Thyroid gland (tissue), 4 donors: ENCODE measurements around the gene CHAD. TPM values are rescaled to one million over a fixed set of nuclear protein-coding genes. Genes with fewer than 3 reads are reported as not detected.

Experiments used
- DNase-seq, 2 donors: peaks; one replicate each; pipeline ENCODE4 v3.0.0-alpha.2; 2019
- H3K27ac ChIP-seq, 3 donors: fragments of 200-600 bp; sonication (generic); 1 replicate in 2 of 3; 2 replicates in 1 of 3; pipeline ENCODE4 v1.5.1; 2016 to 2019; ENCODE audit warnings: mild to moderate bottlenecking in 1 of 3, moderate library complexity in 1 of 3
- H3K27me3 ChIP-seq: fragments of 200-600 bp; sonication (generic); one replicate; pipeline ENCODE4 v1.5.1; 2019
- H3K36me3 ChIP-seq, 2 donors: fragments of 200-600 bp; sonication (generic); one replicate each; pipeline ENCODE4 v1.5.1; 2016 to 2019
- H3K4me1 ChIP-seq, 2 donors: fragments of 200-600 bp; sonication (generic); one replicate each; pipeline ENCODE4 v1.5.1; 2017 to 2019
- H3K4me3 ChIP-seq, 3 donors: fragments of 200-600 bp; sonication (generic); replicated peaks in 1 of 3; 1 replicate in 2 of 3; 2 replicates in 1 of 3; pipeline ENCODE4 v1.5.1; 2016; ENCODE audit warnings: mild to moderate bottlenecking in 1 of 3
- H3K9me3 ChIP-seq: fragments of 200-600 bp; sonication (generic); one replicate; pipeline ENCODE4 v1.5.1; 2017
- POLR2A ChIP-seq, 2 donors: fragments of 450-650 bp; IDR thresholded peaks; one replicate each; pipeline ENCODE4 v1.6.1; 2017; ENCODE audit warnings: antibody characterized with exemption in 2 of 2, mild to moderate bottlenecking in 2 of 2, moderate library complexity in 1 of 2
- WGBS, 2 donors: methylation state at CpG; one replicate each; pipeline ENCODE4 v1.1.5; 2017; 5-methylcytosine and 5-hydroxymethylcytosine counted together
- intact Hi-C: fragments of 100-400 bp; cut with DNase I; formaldehyde crosslinking; loops from one replicate; pipeline ENCODE4 v1.15.1; 2023
- total RNA-seq, 4 donors: library from RNA; depleted of rRNA; stranded (reverse); fragments of >200 nt; gene quantifications; one replicate each; pipeline ENCODE4 v1.2.3, GENCODE V29; 2016
- TF ChIP-seq, protein P1 (sequence below), 6 experiments: fragments of 200-600 bp in 3 of 6; fragments of 450-650 bp in 3 of 6; sonication (generic) in 3 of 6; IDR thresholded peaks; one replicate each; pipeline ENCODE4 v1.5.1; 2016 to 2019; ENCODE audit warnings: antibody characterized with exemption in 6 of 6, mild to moderate bottlenecking in 2 of 6, inconsistent platforms in 1 of 6, moderate library complexity in 1 of 6

The CHAD gene
- total RNA-seq, 4 donors from 2014 or later, result 0.67 TPM; not detected in 3

DNA sequence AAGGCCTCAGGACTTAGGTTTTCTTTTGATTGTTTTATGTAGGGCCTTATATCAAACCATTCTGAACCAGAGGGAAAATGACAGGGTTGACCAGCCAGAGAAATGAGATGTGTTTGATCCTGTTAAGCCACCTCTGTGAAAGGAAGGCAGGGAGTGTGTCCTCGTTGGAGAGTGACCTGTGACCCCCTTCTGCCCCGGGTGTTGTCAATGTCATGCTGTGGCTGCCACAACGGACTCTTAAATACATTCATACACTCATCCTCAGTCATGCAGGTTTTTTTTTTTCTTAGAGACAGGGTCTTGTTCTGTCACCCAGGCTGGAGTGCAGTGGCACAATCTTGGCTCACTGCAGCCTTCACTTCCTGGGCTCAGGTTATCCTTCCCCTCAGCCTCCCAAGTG lies 45.7 kb upstream of the CHAD start:
- Histone ChIP-seq H3K27me3 (no peaks in the 10 kb centered on the region), H3K9me3 (no peaks in the 10 kb centered on the region), H3K27ac (peak overlapping the region in 2 of 3 donors; percentile 51 to 59), H3K4me3 (no peak overlapping the region), H3K36me3 (no peaks in the 10 kb centered on the region), H3K4me1 (peaks cover 26 to 38% of the 10 kb centered on the region in 2 donors)
- TF ChIP-seq, protein P1, sequence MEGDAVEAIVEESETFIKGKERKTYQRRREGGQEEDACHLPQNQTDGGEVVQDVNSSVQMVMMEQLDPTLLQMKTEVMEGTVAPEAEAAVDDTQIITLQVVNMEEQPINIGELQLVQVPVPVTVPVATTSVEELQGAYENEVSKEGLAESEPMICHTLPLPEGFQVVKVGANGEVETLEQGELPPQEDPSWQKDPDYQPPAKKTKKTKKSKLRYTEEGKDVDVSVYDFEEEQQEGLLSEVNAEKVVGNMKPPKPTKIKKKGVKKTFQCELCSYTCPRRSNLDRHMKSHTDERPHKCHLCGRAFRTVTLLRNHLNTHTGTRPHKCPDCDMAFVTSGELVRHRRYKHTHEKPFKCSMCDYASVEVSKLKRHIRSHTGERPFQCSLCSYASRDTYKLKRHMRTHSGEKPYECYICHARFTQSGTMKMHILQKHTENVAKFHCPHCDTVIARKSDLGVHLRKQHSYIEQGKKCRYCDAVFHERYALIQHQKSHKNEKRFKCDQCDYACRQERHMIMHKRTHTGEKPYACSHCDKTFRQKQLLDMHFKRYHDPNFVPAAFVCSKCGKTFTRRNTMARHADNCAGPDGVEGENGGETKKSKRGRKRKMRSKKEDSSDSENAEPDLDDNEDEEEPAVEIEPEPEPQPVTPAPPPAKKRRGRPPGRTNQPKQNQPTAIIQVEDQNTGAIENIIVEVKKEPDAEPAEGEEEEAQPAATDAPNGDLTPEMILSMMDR (IDR thresholded peaks at IDR 0.05), result no peak
- no peak for TF ChIP-seq POLR2A (IDR thresholded peaks at IDR 0.05)
- no peak for DNase-seq
- intact Hi-C loops, result no loop called here
- WGBS, 2 donors, result 57 to 58% methylated on average over 3 of the region's 3 CpGs

DNA sequence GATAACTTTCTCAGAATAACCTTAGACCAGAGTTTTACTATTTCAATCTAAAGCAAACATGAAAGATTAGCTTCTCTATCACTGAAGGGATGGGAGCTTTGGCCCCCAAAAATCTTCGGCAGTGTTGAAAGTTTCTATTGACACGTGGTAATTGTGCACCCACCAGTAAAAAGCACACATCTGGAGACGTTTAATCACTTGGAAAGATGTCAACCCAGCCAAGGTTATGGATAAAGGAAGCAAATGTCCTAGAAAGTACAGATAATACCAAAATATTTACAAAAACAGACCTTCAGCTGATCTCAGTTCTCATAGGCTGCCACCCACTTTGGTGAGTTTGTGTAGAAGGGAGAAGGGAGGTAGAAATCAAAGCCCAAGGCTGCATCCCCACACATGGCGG lies 44.8 kb upstream of the CHAD start:
- H3K27me3 ChIP-seq, result no peaks in the 10 kb centered on the region
- H3K4me3 ChIP-seq, result no peak overlapping the region
- no peak for DNase-seq
- H3K36me3 ChIP-seq, result no peaks in the 10 kb centered on the region
- 78 to 85% methylated on average over 4 of the region's 4 CpGs for whole genome bisulfite sequencing, 2 donors
- H3K9me3 ChIP-seq, result no peaks in the 10 kb centered on the region
- intact Hi-C loops, result no loop called here
- H3K4me1 ChIP-seq, result peaks cover 27 to 39% of the 10 kb centered on the region in 2 donors
- H3K27ac ChIP-seq, result no peak overlapping the region
- TF ChIP-seq, protein P1 (IDR thresholded peaks at IDR 0.05), result no peak
- TF ChIP-seq POLR2A (IDR thresholded peaks at IDR 0.05), result no peak

DNA sequence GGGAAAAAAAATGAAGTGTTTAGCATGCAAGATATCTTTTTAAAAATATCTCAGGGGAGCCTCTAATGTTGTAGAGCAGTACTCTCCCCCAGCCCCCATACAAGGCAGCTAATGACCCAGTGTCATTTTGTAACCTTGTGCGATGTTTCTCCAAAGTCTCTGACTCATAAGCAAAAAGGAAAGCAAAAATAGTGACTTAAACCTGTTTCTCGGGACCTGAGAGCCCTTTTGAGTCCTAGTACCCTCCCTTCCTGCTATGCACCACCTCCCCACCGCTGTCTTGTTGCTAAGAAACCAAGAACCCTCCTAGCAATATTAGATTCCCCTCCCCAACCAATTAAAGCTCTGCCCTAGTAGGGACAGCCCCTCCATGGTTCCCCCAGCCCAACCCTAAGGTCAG lies 42.4 kb upstream of the CHAD start:
- Histone ChIP-seq H3K9me3 (no peaks in the 10 kb centered on the region), H3K4me3 (no peak overlapping the region), H3K4me1 (peaks cover 32 to 42% of the 10 kb centered on the region in 2 donors), H3K36me3 (no peaks in the 10 kb centered on the region), H3K27me3 (no peaks in the 10 kb centered on the region), H3K27ac (peak overlapping the region; percentile 42 to 67 (median 48))
- DNase-seq, result peak; percentile 44 to 45
- intact Hi-C loops, result no loop called here
- no peak for TF ChIP-seq POLR2A (IDR thresholded peaks at IDR 0.05)
- TF ChIP-seq, protein P1 (IDR thresholded peaks at IDR 0.05), result no peak
- 13 to 20% methylated on average over 3 of the region's 3 CpGs for WGBS, 2 donors

DNA sequence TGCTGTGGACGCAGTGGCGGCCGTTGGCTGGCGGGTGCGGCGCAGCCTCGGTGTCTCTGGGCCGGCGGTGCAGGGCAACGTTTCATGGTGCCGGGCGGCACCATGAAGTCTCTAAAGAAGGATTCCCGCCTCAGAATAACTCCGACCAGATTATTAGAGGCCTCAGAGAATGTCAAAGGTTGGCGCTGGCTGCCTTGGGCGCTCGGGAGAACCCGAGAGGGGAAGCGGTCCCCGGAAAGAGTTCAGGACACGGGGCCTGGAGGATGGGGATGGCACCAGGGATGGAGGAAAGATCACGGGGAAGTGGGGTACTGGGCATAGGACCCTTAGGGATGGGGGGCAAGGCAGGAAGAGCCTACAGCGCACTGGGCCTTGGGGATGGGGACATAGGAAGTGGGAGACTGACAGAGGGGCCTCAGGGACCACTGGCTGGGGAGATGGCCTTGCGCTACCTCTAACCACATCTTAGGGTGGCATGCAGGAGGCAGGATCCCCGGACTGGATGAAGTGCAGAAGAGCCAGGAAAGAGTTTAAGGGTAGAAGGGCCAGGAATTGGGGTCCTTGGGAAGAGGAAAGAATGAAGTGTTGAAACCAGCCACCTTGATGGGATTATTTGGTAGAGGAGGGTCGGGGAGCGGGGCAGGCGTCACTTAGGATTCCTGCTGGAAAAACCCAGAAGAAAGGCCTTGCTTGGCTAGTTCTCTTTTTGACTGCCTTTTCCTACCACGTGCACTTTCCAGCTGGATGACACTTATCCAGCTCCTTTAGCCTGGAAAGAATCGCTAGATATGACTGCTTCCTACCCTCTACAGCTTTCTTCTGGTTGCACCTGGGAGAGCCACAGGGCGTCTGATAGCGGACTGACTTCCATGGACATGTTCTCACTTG lies 40.1 kb upstream of the CHAD start:
- no peak for TF ChIP-seq POLR2A (IDR thresholded peaks at IDR 0.05)
- TF ChIP-seq, protein P1 (IDR thresholded peaks at IDR 0.05), result no peak
- Histone ChIP-seq H3K36me3 (no peaks in the 10 kb centered on the region), H3K27me3 (no peaks in the 10 kb centered on the region), H3K27ac (peak overlapping the region; percentile 70 to 92 (median 86)), H3K4me1 (peaks cover 18 to 30% of the 10 kb centered on the region in 2 donors), H3K9me3 (no peaks in the 10 kb centered on the region), H3K4me3 (peak overlapping the region in 2 of 3 donors; percentile 49 to 60)
- peak; percentile 55 to 58 for DNase-seq
- intact Hi-C loops, result no loop called here
- WGBS, 2 donors, result 40 to 49% methylated on average over 18 to 23 of the region's 32 CpGs
